K562 (cell line): ENCODE data around the gene CAST. TPM values are rescaled to one million over a fixed set of nuclear protein-coding genes. Genes with fewer than 3 reads are reported as not detected.

Experiments used
- ATAC-seq: fragments of 200-7000 bp; cut with Tn5 transposase; 3 replicates; pipeline ENCODE4 v1.9.1; 2020; ENCODE audit warnings: moderate library complexity
- BruUV-seq: library from RNA; stranded (reverse); fragments of 400-500 nt; replicated peaks from 2 replicates; lab custom pipeline; 2021; lab: Mats Ljungman, UMichigan
- CTCF ChIA-PET: fragments of 300-600 bp; formaldehyde crosslinking; extraction: SDS; loops from one replicate; lab custom pipeline; 2021; ENCODE audit warnings: low intra/inter-chr PET ratio; lab: Yijun Ruan, JAX
- POLR2A ChIA-PET: fragments of 300-600, 350-650 bp; sonication (Branson Sonifier 250); formaldehyde crosslinking; extraction: SDS; loops from one replicate; lab custom pipeline; 2021; ENCODE audit warnings: antibody characterized with exemption, inconsistent platforms; lab: Yijun Ruan, JAX
- DNase-seq, 4 experiments: peaks; one replicate each; pipeline versions ENCODE4 v3.0.0 to v3.0.0-alpha.2; 2011 to 2018; ENCODE audit warnings: low spot score in 3 of 4, mixed read lengths in 3 of 4; ENCODE audit errors: extremely low read depth in 1 of 4
- FAIRE-seq: peaks from 2 replicates; lab custom pipeline; 2011; peaks lifted over from hg19 to GRCh38; lab: Jason Lieb, UNC
- H2AFZ ChIP-seq: 2 replicates; pipeline ENCODE4 v1.6.0; 2011; ENCODE audit warnings: low read depth, low read length, control low read depth, inconsistent platforms
- H3K27ac ChIP-seq: fragments of 200-600 bp; 3 replicates; pipeline ENCODE4 v1.8.0; 2011; ENCODE audit warnings: low read depth, mild to moderate bottlenecking, control low read depth, inconsistent platforms, low read length, moderate library complexity, mixed read lengths; ENCODE audit errors: extremely low read depth
- H3K27me3 ChIP-seq, 2 experiments: fragments of 300-600 bp in 1 of 2; 2 replicates in 1 of 2; 3 replicates in 1 of 2; pipeline versions ENCODE4 v1.6.0 to v1.8.0; 2011; ENCODE audit warnings: inconsistent platforms in 2 of 2, low read length in 2 of 2, mild to moderate bottlenecking in 1 of 2, mixed read lengths in 1 of 2, moderate library complexity in 1 of 2; ENCODE audit not compliant: control insufficient read depth in 2 of 2, insufficient read depth in 2 of 2
- H3K36me3 ChIP-seq: fragments of 300-600 bp; 3 replicates; pipeline ENCODE4 v1.8.0; 2011; ENCODE audit warnings: mild to moderate bottlenecking, low read length, inconsistent platforms; ENCODE audit not compliant: control insufficient read depth, insufficient read depth
- H3K4me1 ChIP-seq, 2 experiments: fragments of 200-600 bp in 1 of 2; replicated peaks in 1 of 2; 2 replicates in 1 of 2; 3 replicates in 1 of 2; pipeline versions ENCODE4 v1.5.1 to v1.8.0; 2011; ENCODE audit warnings: inconsistent platforms in 2 of 2, low read length in 2 of 2, mild to moderate bottlenecking in 1 of 2, mixed read lengths in 1 of 2, moderate library complexity in 1 of 2; ENCODE audit not compliant: control insufficient read depth in 2 of 2, insufficient read depth in 2 of 2
- H3K4me2 ChIP-seq: 2 replicates; pipeline ENCODE4 v1.6.1; 2011; ENCODE audit warnings: low read length, control low read depth, inconsistent platforms, mixed read lengths; ENCODE audit not compliant: insufficient read depth
- H3K4me3 ChIP-seq: fragments of 200-600 bp; sonication (generic), shearing (Covaris generic); 2 replicates; pipeline ENCODE4 v1.5.1; 2016; ENCODE audit warnings: control low read depth, inconsistent platforms
- H3K79me2 ChIP-seq: fragments of 200-600 bp; 3 replicates; pipeline ENCODE4 v1.8.0; 2011; ENCODE audit warnings: low read length, inconsistent platforms; ENCODE audit not compliant: control insufficient read depth, insufficient read depth
- H3K9ac ChIP-seq, 2 experiments: 2 replicates each; pipeline versions ENCODE4 v1.6.0 to v1.6.1; 2011; ENCODE audit warnings: low read depth in 2 of 2, low read length in 2 of 2, control low read depth in 1 of 2, inconsistent platforms in 1 of 2, mild to moderate bottlenecking in 1 of 2, mixed read lengths in 1 of 2; ENCODE audit not compliant: insufficient read depth in 1 of 2
- H3K9me1 ChIP-seq: one replicate; pipeline ENCODE4 v1.6.0; 2011; ENCODE audit warnings: inconsistent platforms, mild to moderate bottlenecking, low read length, moderate library complexity; ENCODE audit not compliant: control insufficient read depth, insufficient read depth
- H3K9me3 ChIP-seq: replicated peaks from 2 replicates; pipeline ENCODE4 v1.5.1; 2011; ENCODE audit warnings: low read depth, low read length, inconsistent platforms; ENCODE audit not compliant: control insufficient read depth, insufficient read depth
- H4K20me1 ChIP-seq: replicated peaks from 2 replicates; pipeline ENCODE4 v1.6.1; 2011; ENCODE audit warnings: low read length, inconsistent platforms, mixed read lengths; ENCODE audit not compliant: control insufficient read depth, insufficient read depth
- ERF ChIP-seq: fragments of 450-650 bp; formaldehyde crosslinking; IDR thresholded peaks from 2 replicates; pipeline ENCODE4 v1.4.0; 2020; ENCODE audit warnings: mild to moderate bottlenecking, mixed read lengths
- ETS1 ChIP-seq: conservative IDR thresholded peaks from 2 replicates; pipeline ENCODE4 v1.6.1; 2011; ENCODE audit warnings: low read depth, mild to moderate bottlenecking, low read length; ENCODE audit not compliant: control insufficient read depth
- ILK ChIP-seq: fragments of 450-650 bp; IDR thresholded peaks from 2 replicates; pipeline ENCODE4 v1.6.1; 2016; ENCODE audit warnings: missing genetic modification characterization, low read depth, mild to moderate bottlenecking, missing compliant biosample characterization, moderate library complexity, borderline replicate concordance
- LARP7 ChIP-seq: fragments of 450-650 bp; IDR thresholded peaks from 2 replicates; pipeline ENCODE4 v1.6.1; 2016
- POLR2A ChIP-seq: fragments of 450-650 bp; conservative IDR thresholded peaks from 2 replicates; pipeline ENCODE4 v1.6.1; 2016
- RFX5 ChIP-seq: IDR thresholded peaks from 2 replicates; pipeline ENCODE4 v1.6.1; 2011; ENCODE audit warnings: low read depth, mild to moderate bottlenecking, improper control_type of control experiment, low read length
- SAFB ChIP-seq: fragments of 200-400 bp; formaldehyde crosslinking; IDR thresholded peaks from 2 replicates; pipeline ENCODE4 v1.6.1; 2017; ENCODE audit warnings: low read depth, low read length, borderline replicate concordance
- SETDB1 ChIP-seq: IDR thresholded peaks from one replicate; pipeline ENCODE4 v1.6.1; 2012; ENCODE audit warnings: low read length, control low read depth, inconsistent platforms
- ZBTB33 ChIP-seq: sonication (generic); formaldehyde crosslinking; IDR thresholded peaks from 2 replicates; pipeline ENCODE4 v1.8.1; 2023; ENCODE audit warnings: mild to moderate bottlenecking, missing genetic modification reagents
- ZC3H8 ChIP-seq: fragments of 450-650 bp; IDR thresholded peaks from 2 replicates; pipeline ENCODE4 v1.6.1; 2017
- ZNF12 ChIP-seq: sonication (generic); formaldehyde crosslinking; IDR thresholded peaks from 2 replicates; pipeline ENCODE4 v1.4.0; 2020; ENCODE audit warnings: mild to moderate bottlenecking, missing genetic modification reagents
- ZNF592 ChIP-seq: fragments of 450-650 bp; IDR thresholded peaks from 2 replicates; pipeline ENCODE4 v1.6.1; 2017; ENCODE audit warnings: antibody characterized with exemption, mild to moderate bottlenecking
- ZSCAN29 ChIP-seq: fragments of 450-650 bp; IDR thresholded peaks from 2 replicates; pipeline ENCODE4 v1.6.1; 2017
- WGBS: fragments of 100-300 bp; shearing (Covaris generic); methylation state at CpG from one replicate; pipeline ENCODE4 v1.1.6; 2016; ENCODE audit warnings: low coverage, mixed read lengths; ENCODE audit not compliant: insufficient coverage; ENCODE audit errors: missing lambda C conversion rate; 5-methylcytosine and 5-hydroxymethylcytosine counted together
- in situ Hi-C: fragments of 300-500 bp; cut with MboI; formaldehyde crosslinking; loops from 4 replicates; pipeline ENCODE4 v1.15.0; 2018; ENCODE audit warnings: inconsistent platforms, mixed read lengths
- intact Hi-C: fragments of 100-400 bp; cut with micrococcal nuclease; formaldehyde crosslinking; loops from 2 replicates; pipeline ENCODE4 v1.14.2; 2022
- polyA plus RNA-seq, 8 experiments: library from polyadenylated mRNA; depleted of rRNA in 4 of 8; stranded (reverse) in 5 of 8; unstranded in 3 of 8; fragments of >200 nt; fragmentation: Nextera tagmentation in 2 of 8; fragmentation: Illumina TruSeq in 1 of 8; extraction: Ambion mirVana in 2 of 8; extraction: Trizol in 1 of 8; gene quantifications; 2 replicates each; pipeline versions ENCODE4 v1.2.1 to v1.2.3, GENCODE V29; 2011 to 2014; ENCODE audit warnings: inconsistent platforms in 1 of 8, missing spikeins in 1 of 8
- total RNA-seq, 7 experiments: library from RNA; depleted of rRNA in 6 of 7; stranded (reverse); fragments of >200 nt in 6 of 7; fragmentation: Illumina TruSeq in 2 of 7; extraction: Trizol in 2 of 7; gene quantifications; 2 replicates each; pipeline versions ENCODE4 v1.2.1 to v1.2.3, GENCODE V29; 2011 to 2021; ENCODE audit warnings: low replicate concordance in 1 of 7
- TF ChIP-seq, protein P1 (sequence below): fragments of 250-450 bp; sonication (Bioruptor Pico); IDR thresholded peaks from 2 replicates; pipeline ENCODE4 v1.8.0; 2021; ENCODE audit warnings: borderline replicate concordance, mild to moderate bottlenecking, moderate library complexity; ENCODE audit not compliant: poor library complexity, severe bottlenecking
- TF ChIP-seq, protein P2 (sequence below): sonication (generic); IDR thresholded peaks from 2 replicates; pipeline ENCODE4 v1.6.1; 2016

The CAST gene
- total and polyA plus RNA-seq, 9 of the 15 experiments (the other 6 are each of a cell fraction or from before 2014, with no cell fraction given): 55.5 to 136 (median 86.1) TPM

DNA sequence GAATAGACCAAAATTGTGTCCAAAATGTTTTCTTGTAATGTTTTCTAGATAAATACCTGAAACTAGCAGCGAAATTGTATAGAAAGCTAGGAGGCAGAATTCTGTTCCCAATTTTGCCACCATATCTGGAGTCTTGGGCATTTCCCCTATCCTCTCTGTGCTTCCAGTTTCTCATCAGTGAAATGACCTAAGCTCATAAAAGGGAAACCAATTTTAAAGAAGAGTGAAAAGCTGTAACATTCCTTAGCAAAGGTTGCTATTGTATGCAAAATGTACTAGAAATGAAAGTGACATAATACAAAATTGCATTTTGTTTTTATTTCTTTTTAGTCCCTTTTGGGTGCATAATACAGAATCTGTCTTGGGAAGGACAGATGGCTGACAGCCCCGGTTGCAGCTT, 36.8 kb upstream of the CAST start:
- H3K4me3 ChIP-seq: no peak overlapping the region
- TF ChIP-seq LARP7: no peak
- no peak for TF ChIP-seq ERF (CRISPR knock-in tag)
- TF ChIP-seq, protein P1, sequence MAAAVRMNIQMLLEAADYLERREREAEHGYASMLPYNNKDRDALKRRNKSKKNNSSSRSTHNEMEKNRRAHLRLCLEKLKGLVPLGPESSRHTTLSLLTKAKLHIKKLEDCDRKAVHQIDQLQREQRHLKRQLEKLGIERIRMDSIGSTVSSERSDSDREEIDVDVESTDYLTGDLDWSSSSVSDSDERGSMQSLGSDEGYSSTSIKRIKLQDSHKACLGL (CRISPR knock-in tag): no peak
- no peak for TF ChIP-seq RFX5
- TF ChIP-seq ZC3H8: no peak
- TF ChIP-seq SETDB1: no peak
- TF ChIP-seq ZNF592: no peak
- no peak for TF ChIP-seq SAFB
- no peak for TF ChIP-seq ZSCAN29
- no peak for TF ChIP-seq ILK (tag)
- no peak for TF ChIP-seq ZNF12 (CRISPR knock-in tag)
- TF ChIP-seq ETS1: no peak
- TF ChIP-seq, protein P2, sequence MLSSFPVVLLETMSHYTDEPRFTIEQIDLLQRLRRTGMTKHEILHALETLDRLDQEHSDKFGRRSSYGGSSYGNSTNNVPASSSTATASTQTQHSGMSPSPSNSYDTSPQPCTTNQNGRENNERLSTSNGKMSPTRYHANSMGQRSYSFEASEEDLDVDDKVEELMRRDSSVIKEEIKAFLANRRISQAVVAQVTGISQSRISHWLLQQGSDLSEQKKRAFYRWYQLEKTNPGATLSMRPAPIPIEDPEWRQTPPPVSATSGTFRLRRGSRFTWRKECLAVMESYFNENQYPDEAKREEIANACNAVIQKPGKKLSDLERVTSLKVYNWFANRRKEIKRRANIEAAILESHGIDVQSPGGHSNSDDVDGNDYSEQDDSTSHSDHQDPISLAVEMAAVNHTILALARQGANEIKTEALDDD: no peak
- no peak for TF ChIP-seq ZBTB33 (CRISPR knock-in tag)
- TF ChIP-seq POLR2A: no peak
- ChIA-PET CTCF (no interaction called here), POLR2A (no interaction called here)
- peaks cover 3 to 9% of the 10 kb centered on the region in 2 experiments; a peak in 2 of 5 replicates for H3K27me3 ChIP-seq
- H3K79me2 ChIP-seq: no peaks in the 10 kb centered on the region
- intact Hi-C loops: no loop called here
- no peak overlapping the region for H2AFZ ChIP-seq
- H3K4me2 ChIP-seq: no peak overlapping the region
- H3K4me1 ChIP-seq: no peaks in the 10 kb centered on the region
- ATAC-seq: no peak
- no peaks in the 10 kb centered on the region for H4K20me1 ChIP-seq
- H3K36me3 ChIP-seq: no peaks in the 10 kb centered on the region
- H3K9ac ChIP-seq: no peak overlapping the region
- no peak for DNase-seq
- WGBS: 0% methylated on average over 2 of the region's 2 CpGs
- no peak overlapping the region for H3K27ac ChIP-seq
- FAIRE-seq: no peak
- H3K9me1 ChIP-seq: no peaks in the 10 kb centered on the region
- no peaks in the 10 kb centered on the region for H3K9me3 ChIP-seq
- in situ Hi-C loops: no loop called here
- no TSS peak for BruUV-seq
